ENCODE data around the gene RBM20.

Gene RBM20

GRCh38 chr10:110744782-110745181, 100.6 kb downstream of the RBM20 start:
- no peak for DNase-seq

GRCh38 chr10:110746254-110746826, 102.2 kb downstream of the RBM20 start:
- peak; percentile 66 for DNase-seq

- no peak for DNase-seq
These were observed 103.0 kb downstream of the RBM20 start for GRCh38 chr10:110746969-110747608.

GRCh38 chr10:110747609-110748464, 103.7 kb downstream of the RBM20 start:
- no peak for DNase-seq

GRCh38 chr10:110748970-110749369, 104.8 kb downstream of the RBM20 start:
- no peak for DNase-seq

- no peak for DNase-seq
These were observed 106.8 kb downstream of the RBM20 start for GRCh38 chr10:110750931-110751330.

GRCh38 chr10:110751850-110752249, 107.7 kb downstream of the RBM20 start:
- no peak for DNase-seq

GRCh38 chr10:110753462-110753861, 109.3 kb downstream of the RBM20 start:
- peak; percentile 51 for DNase-seq

GRCh38 chr10:110754375-110755105, 110.4 kb downstream of the RBM20 start:
- DNase-seq: peak; percentile 46

- no peak for DNase-seq
These were observed 111.6 kb downstream of the RBM20 start for GRCh38 chr10:110755781-110756180.

GRCh38 chr10:110756876-110757275, 112.7 kb downstream of the RBM20 start:
- DNase-seq: no peak

GRCh38 chr10:110757586-110757985, 113.5 kb downstream of the RBM20 start:
- DNase-seq: no peak

GRCh38 chr10:110758128-110758765, 114.1 kb downstream of the RBM20 start:
- DNase-seq: no peak

GRCh38 chr10:110758898-110759297, 114.8 kb downstream of the RBM20 start:
- DNase-seq: no peak

- DNase-seq: no peak
These were observed 115.4 kb downstream of the RBM20 start for GRCh38 chr10:110759523-110759922.

GRCh38 chr10:110762109-110762848, 118.1 kb downstream of the RBM20 start:
- DNase-seq: no peak

GRCh38 chr10:110762849-110763211, 118.7 kb downstream of the RBM20 start:
- no peak for DNase-seq

GRCh38 chr10:110764378-110764777, 120.2 kb downstream of the RBM20 start:
- DNase-seq: no peak

- DNase-seq: no peak
These were observed 120.8 kb downstream of the RBM20 start for GRCh38 chr10:110764793-110765512.

- peak; percentile 34 for DNase-seq
These were observed 121.6 kb downstream of the RBM20 start for GRCh38 chr10:110765513-110766319.
